B cell (primary cell): ENCODE measurements around the gene GPR137B. TPM values are rescaled to one million over a fixed set of nuclear protein-coding genes. Genes with fewer than 3 reads are reported as not detected.

Source experiments
- ATAC-seq: fragments of 200-7000 bp; cut with Tn5 transposase; one replicate; pipeline ENCODE4 v1.10.0; 2021; ENCODE audit warnings: low read depth, mild to moderate bottlenecking, moderate number of reproducible peaks, moderate library complexity
- CTCF ChIA-PET: fragments of 350-600 bp; sonication (Branson Sonifier 250); formaldehyde crosslinking; loops from one replicate; lab custom pipeline; 2021; ENCODE audit warnings: antibody characterized with exemption, inconsistent platforms; lab: Charles Lee
- POLR2A ChIA-PET: fragments of 350-600 bp; sonication (Branson Sonifier 250); formaldehyde crosslinking; loops from one replicate; lab custom pipeline; 2021; ENCODE audit warnings: antibody characterized with exemption; lab: Charles Lee
- DNase-seq: peaks from one replicate; pipeline ENCODE4 v3.0.0; 2013
- H2AFZ ChIP-seq: 2 replicates; pipeline ENCODE4 v1.6.1; 2012; ENCODE audit warnings: mild to moderate bottlenecking, low read depth, low read length; ENCODE audit not compliant: insufficient read depth, poor library complexity, severe bottlenecking
- H3K27ac ChIP-seq, 2 donors: 1 replicate in 1 of 2; 2 replicates in 1 of 2; pipeline ENCODE4 v1.5.1; 2012 to 2013; ENCODE audit warnings: low read length in 2 of 2, mild to moderate bottlenecking in 2 of 2, moderate library complexity in 1 of 2
- H3K27me3 ChIP-seq, 4 experiments: fragments of 200-600 bp in 1 of 4; sonication (generic) in 1 of 4; replicated peaks in 1 of 4; 1 replicate in 2 of 4; 2 replicates in 2 of 4; pipeline versions ENCODE4 v1.6.1 to v1.7.0; 2013 to 2016; ENCODE audit warnings: low read length in 3 of 4, mild to moderate bottlenecking in 2 of 4, mixed read lengths in 1 of 4, moderate library complexity in 1 of 4; ENCODE audit not compliant: insufficient read depth in 4 of 4, control insufficient read depth in 3 of 4; ENCODE audit errors: control extremely low read depth in 1 of 4
- H3K36me3 ChIP-seq, 2 experiments: replicated peaks in 1 of 2; 1 replicate in 1 of 2; 2 replicates in 1 of 2; pipeline versions ENCODE4 v1.6.1 to v1.7.1; 2013; ENCODE audit warnings: low read length in 1 of 2; ENCODE audit not compliant: insufficient read depth in 2 of 2, control insufficient read depth in 1 of 2; ENCODE audit errors: control extremely low read depth in 1 of 2, extremely low read depth in 1 of 2
- H3K4me1 ChIP-seq, 2 donors: fragments of 200-600 bp in 1 of 2; sonication (generic) in 1 of 2; 1 replicate in 1 of 2; 2 replicates in 1 of 2; pipeline versions ENCODE4 v1.5.1 to v1.6.1; 2013 to 2017; ENCODE audit warnings: low read length in 2 of 2; ENCODE audit not compliant: control insufficient read depth in 2 of 2, insufficient read depth in 2 of 2
- H3K4me2 ChIP-seq: replicated peaks from 2 replicates; pipeline ENCODE3; 2012; ENCODE audit warnings: mild to moderate bottlenecking, low read depth, low read length; ENCODE audit not compliant: poor library complexity, severe bottlenecking
- H3K4me3 ChIP-seq, 5 experiments: fragments of 200-600 bp in 1 of 5; sonication (generic) in 1 of 5; 1 replicate in 3 of 5; 2 replicates in 2 of 5; pipeline versions ENCODE4 v1.5.1 to v1.7.0; 2011 to 2016; ENCODE audit warnings: low read length in 4 of 5, mild to moderate bottlenecking in 4 of 5, low read depth in 2 of 5, control low read depth in 1 of 5, moderate library complexity in 1 of 5; ENCODE audit not compliant: insufficient read depth in 1 of 5; ENCODE audit errors: control extremely low read depth in 1 of 5, extremely low read depth in 1 of 5
- H3K79me2 ChIP-seq: fragments of 200-600 bp; sonication (generic); one replicate; pipeline ENCODE4 v1.6.0; 2016; ENCODE audit warnings: low read length; ENCODE audit not compliant: control insufficient read depth, insufficient read depth
- H3K9ac ChIP-seq: fragments of 200-600 bp; sonication (generic); 2 replicates; pipeline ENCODE4 v1.6.1; 2017; ENCODE audit warnings: mild to moderate bottlenecking, low read length, moderate library complexity
- H3K9me3 ChIP-seq, 3 donors: one replicate each; pipeline versions ENCODE4 v1.6.1 to v1.7.1; 2013; ENCODE audit warnings: low read length in 2 of 3; ENCODE audit not compliant: control insufficient read depth in 2 of 3, insufficient read depth in 1 of 3; ENCODE audit errors: control extremely low read depth in 1 of 3
- H4K20me1 ChIP-seq: 2 replicates; pipeline ENCODE4 v1.6.0; 2012; ENCODE audit warnings: mild to moderate bottlenecking, low read length; ENCODE audit not compliant: insufficient read depth, control insufficient read depth, poor library complexity, severe bottlenecking
- H3K27ac Mint-ChIP-seq: one replicate; pipeline ENCODE4 v1.8.0; 2021; ENCODE audit warnings: mixed read lengths
- H3K27me3 Mint-ChIP-seq: one replicate; pipeline ENCODE4 v1.8.0; 2021; ENCODE audit warnings: mixed read lengths
- H3K4me1 Mint-ChIP-seq: one replicate; pipeline ENCODE4 v1.8.0; 2021; ENCODE audit warnings: mixed read lengths
- H3K4me3 Mint-ChIP-seq: one replicate; pipeline ENCODE4 v1.8.0; 2021; ENCODE audit warnings: mixed read lengths
- H3K9me3 Mint-ChIP-seq: one replicate; pipeline ENCODE4 v1.8.0; 2022; ENCODE audit warnings: mixed read lengths; ENCODE audit not compliant: insufficient read depth
- CTCF ChIP-seq: fragments of 200-600 bp; IDR thresholded peaks from one replicate; pipeline ENCODE4 v1.8.0; 2022; ENCODE audit warnings: antibody characterized with exemption, mild to moderate bottlenecking
- EZH2 ChIP-seq: IDR thresholded peaks from 2 replicates; pipeline ENCODE4 v1.6.1; 2012; ENCODE audit warnings: borderline replicate concordance, low read depth, mild to moderate bottlenecking, moderate library complexity, low read length; ENCODE audit not compliant: insufficient read depth, poor library complexity, severe bottlenecking
- WGBS: methylation state at CpG from one replicate; pipeline ENCODE4 v1.1.5; 2013; ENCODE audit warnings: missing lambda C conversion rate; ENCODE audit not compliant: insufficient coverage; 5-methylcytosine and 5-hydroxymethylcytosine counted together
- intact Hi-C: fragments of 100-400 bp; cut with micrococcal nuclease; formaldehyde crosslinking; loops from one replicate; pipeline ENCODE4 v1.10.0; 2022
- polyA plus RNA-seq: library from polyadenylated mRNA; depleted of rRNA; stranded (reverse); fragments of >200 nt; gene quantifications from 2 replicates; pipeline ENCODE4 v1.2.3, GENCODE V29; 2012
- total RNA-seq, 2 donors: library from RNA; stranded (reverse); fragments of 120-200 nt in 1 of 2; gene quantifications; 1 replicate in 1 of 2; 2 replicates in 1 of 2; pipeline versions ENCODE4 v1.2.3 to v1.2.4, GENCODE V29; 2013 to 2022

The GPR137B gene
- total and polyA plus RNA-seq, 2 donors (not counting 1 experiment from before 2014, with no cell fraction given), result 1.5 to 11.8 TPM

DNA sequence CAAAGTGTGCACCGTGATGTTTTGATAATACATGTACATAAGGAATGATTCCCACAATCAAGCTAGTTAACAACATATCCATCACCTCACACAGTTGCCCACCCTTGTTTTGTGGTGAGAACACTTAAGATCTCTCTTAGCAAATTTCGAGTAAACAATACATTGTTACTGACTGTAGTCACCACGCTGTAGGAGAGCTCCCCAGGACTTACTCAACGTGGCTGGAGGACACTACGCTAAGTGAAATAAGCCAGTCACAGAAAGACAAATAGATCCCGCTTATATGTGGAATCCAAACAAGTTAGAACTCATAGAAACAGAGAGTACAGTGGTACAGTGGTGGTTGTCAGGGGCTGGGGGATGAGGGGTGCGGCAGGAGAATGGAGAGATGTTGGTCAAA is 24.8 kb downstream of the GPR137B start:
- Histone ChIP-seq H3K4me1 (peaks cover 3 to 5% of the 10 kb centered on the region in 2 donors), H3K79me2 (peaks cover 10% of the 10 kb centered on the region), H3K9ac (no peak overlapping the region), H3K9me3 (peaks cover 0 to 43% (median 24%) of the 10 kb centered on the region in 3 donors), H3K27me3 (peaks cover 0 to 3% (median 0%) of the 10 kb centered on the region in 4 experiments), H3K27ac (no peak overlapping the region), H3K36me3 (no peaks in the 10 kb centered on the region), H3K4me3 (no peak overlapping the region), H3K4me2 (no peak overlapping the region), H2AFZ (no peak overlapping the region), H4K20me1 (no peaks in the 10 kb centered on the region)
- DNase-seq (no peak), ATAC-seq (no peak)
- ChIA-PET POLR2A (no interaction called here), CTCF (no interaction called here)
- no peaks in the 10 kb centered on the region for H3K27me3 Mint-ChIP-seq
- peaks cover 15% of the 10 kb centered on the region for H3K4me1 Mint-ChIP-seq
- intact Hi-C loops, result no loop called here
- TF ChIP-seq EZH2 (no peak), CTCF (no peak)
- H3K9me3 Mint-ChIP-seq, result peaks cover 13% of the 10 kb centered on the region
- 97% methylated on average over 6 of the region's 7 CpGs for WGBS
- no peak overlapping the region for H3K4me3 Mint-ChIP-seq
- no peak overlapping the region for H3K27ac Mint-ChIP-seq

DNA sequence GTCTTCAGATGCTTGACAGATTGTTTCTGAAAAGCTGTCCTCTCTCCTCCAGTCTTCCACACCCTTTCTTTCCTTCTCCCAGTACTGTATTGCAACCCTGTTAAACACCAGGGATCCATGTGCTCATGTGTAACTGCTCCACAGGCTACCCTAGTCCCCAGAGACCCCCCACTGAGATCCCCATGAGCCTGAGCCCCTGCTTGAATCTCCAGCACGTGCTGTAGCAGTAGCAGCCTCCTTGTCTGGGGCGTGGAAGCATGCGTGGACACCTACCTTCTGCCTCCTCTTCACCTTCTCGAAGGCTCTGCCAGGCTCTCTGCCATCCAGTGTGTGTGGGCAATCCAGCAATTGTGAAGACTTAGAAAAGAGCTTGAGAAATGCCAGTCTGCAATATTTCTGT is 25.2 kb downstream of the GPR137B start:
- Histone ChIP-seq H3K4me3 (no peak overlapping the region), H3K36me3 (no peaks in the 10 kb centered on the region), H3K9ac (no peak overlapping the region), H3K4me1 (peaks cover 3 to 5% of the 10 kb centered on the region in 2 donors), H2AFZ (no peak overlapping the region), H3K79me2 (peaks cover 10% of the 10 kb centered on the region), H3K4me2 (no peak overlapping the region), H3K27ac (no peak overlapping the region), H3K27me3 (peaks cover 0 to 2% (median 0%) of the 10 kb centered on the region in 4 experiments), H4K20me1 (no peaks in the 10 kb centered on the region), H3K9me3 (peaks cover 0 to 39% (median 19%) of the 10 kb centered on the region in 3 donors)
- H3K27me3 Mint-ChIP-seq, result no peaks in the 10 kb centered on the region
- peaks cover 15% of the 10 kb centered on the region for H3K4me1 Mint-ChIP-seq
- ATAC-seq (no peak), DNase-seq (no peak)
- H3K9me3 Mint-ChIP-seq, result peaks cover 13% of the 10 kb centered on the region
- ChIA-PET CTCF (no interaction called here), POLR2A (no interaction called here)
- intact Hi-C loops, result no loop called here
- no peak overlapping the region for H3K27ac Mint-ChIP-seq
- TF ChIP-seq CTCF, result no peak
- no peak for TF ChIP-seq EZH2
- no peak overlapping the region for H3K4me3 Mint-ChIP-seq
- 93% methylated on average over 3 of the region's 4 CpGs for WGBS
